ENCODE results near the gene MRPL38. TPM values are rescaled to one million over a fixed set of nuclear protein-coding genes. Genes with fewer than 3 reads are reported as not detected.
"Not testable (repeated sequence)": the region's sequence is repeated elsewhere in the genome, so short reads cannot be mapped to it uniquely, and the experiment has no call there.

MRPL38 gene
- total and polyA plus RNA-seq, 2 of the 8 experiments (the other 6 are each of a cell fraction or from before 2014, with no cell fraction given), result 78.4 to 125 TPM

DNA sequence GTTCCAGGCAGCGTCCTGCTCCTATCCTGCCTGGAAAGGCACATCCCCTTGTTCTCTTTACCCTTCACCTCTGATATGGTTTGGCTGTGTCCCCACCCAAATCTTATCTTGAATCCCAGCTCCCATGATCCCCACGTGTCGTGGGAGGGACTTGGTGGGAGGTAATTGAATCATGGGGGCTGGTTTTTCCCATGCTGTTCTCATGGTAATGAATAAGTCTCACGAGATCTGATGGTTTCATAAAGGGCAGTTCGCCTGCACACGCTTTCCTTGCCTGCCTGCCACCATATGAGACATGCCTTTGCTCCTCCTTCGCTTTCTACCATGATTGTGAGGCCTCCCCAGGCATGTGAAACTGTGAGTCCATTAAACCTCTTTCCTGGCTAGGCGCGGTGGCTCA lies 18.8 kb downstream of the MRPL38 start:
- H3K56ac ChIP-seq (replicated peaks; ENCODE audit: insufficient read length, low read depth, low read length); H4K20me1 ChIP-seq (replicated peaks in 1 of 2; ENCODE audit: control insufficient read depth in 1 of 2, insufficient read depth in 2 of 2, low read length in 2 of 2); H2BK20ac ChIP-seq (ENCODE audit: low read length); H3K4me1 ChIP-seq (replicated peaks in 1 of 4; ENCODE audit: control insufficient read depth in 3 of 4, insufficient read depth in 4 of 4, low read length in 3 of 4); FAIRE-seq; H3K4ac ChIP-seq (replicated peaks; ENCODE audit: insufficient read length, low read depth, low read length); H3K9ac ChIP-seq (replicated peaks in 1 of 4; ENCODE audit: extremely low read depth in 1 of 4, low read depth in 3 of 4, low read length in 3 of 4); H2BK12ac ChIP-seq (ENCODE audit: low read depth, low read length); H2BK120ac ChIP-seq (replicated peaks; ENCODE audit: low read depth, low read length); H2BK5ac ChIP-seq (ENCODE audit: low read depth, low read length); H3K79me2 ChIP-seq (ENCODE audit: control insufficient read depth in 1 of 2, insufficient read depth in 2 of 2, low read length in 2 of 2); H3K9me3 ChIP-seq (ENCODE audit: insufficient read depth in 2 of 2, low read depth in 1 of 2, low read length in 1 of 2); H4K91ac ChIP-seq (replicated peaks; ENCODE audit: insufficient read length, low read length); H4K8ac ChIP-seq (ENCODE audit: extremely low read depth, insufficient read depth, low read length); H3K4me2 ChIP-seq (ENCODE audit: insufficient read depth in 1 of 2, low read depth in 2 of 2, low read length in 2 of 2); H3K23me2 ChIP-seq (ENCODE audit: low read depth, low read length); H2AFZ ChIP-seq (ENCODE audit: low read length); H3K27ac ChIP-seq (ENCODE audit: low read depth, low read length); H3K36me3 ChIP-seq (ENCODE audit: control insufficient read depth in 2 of 4, insufficient read depth in 4 of 4, low read length in 3 of 4); H4K5ac ChIP-seq (ENCODE audit: insufficient read length, low read depth, low read length); H3K14ac ChIP-seq (ENCODE audit: insufficient read length); H3K4me3 ChIP-seq (ENCODE audit: extremely low read depth in 1 of 4, insufficient read depth in 2 of 4, low read depth in 3 of 4, low read length in 4 of 4); H2AK5ac ChIP-seq (ENCODE audit: low read depth, low read length); H3K27me3 ChIP-seq (replicated peaks in 1 of 4; ENCODE audit: control insufficient read depth in 3 of 4, extremely low read depth in 1 of 4, insufficient read depth in 3 of 4, low read length in 3 of 4); H3K23ac ChIP-seq (ENCODE audit: insufficient read length); H3K79me1 ChIP-seq (ENCODE audit: low read depth, low read length); DNase-seq (ENCODE audit: low read depth in 1 of 2, low spot score in 2 of 2); H3K18ac ChIP-seq (ENCODE audit: extremely low read depth, low read length); H2BK15ac ChIP-seq (ENCODE audit: low read length): not testable (repeated sequence)
- CTCF ChIA-PET (ENCODE audit: partially characterized antibody), result interaction anchor here (0.6 to 51.3 kb wide), 7 partner anchors 8 to 488 kb away, joined by 3 to 885 read pairs (median 3); partner anchors contain the start of gene CDK3
- POLR2A ChIA-PET (ENCODE audit: partially characterized antibody), result interaction anchor here (3.3 to 6.3 kb wide), 2 partner anchors 12 to 19 kb away, joined by 9 to 40 read pairs; partner anchors contain the start of genes MRPL38 and TRIM65
- 91% methylated on average over 9 of the region's 9 CpGs; no CpG with 5 or more reads in 1 of the 2 experiments for WGBS, 2 experiments (ENCODE audit: extremely low coverage in 1 of 2, insufficient coverage in 1 of 2, insufficient read length in 1 of 2, insufficient replicate concordance in 2 of 2, low coverage in 1 of 2, low lambda C conversion rate in 2 of 2, missing lambda C conversion rate in 1 of 2)
